ENCODE results near the gene PIP4K2B. TPM values are rescaled to one million over a fixed set of nuclear protein-coding genes. Genes with fewer than 3 reads are reported as not detected.

Gene PIP4K2B
- total RNA-seq, 1 experiment from 2014 or later: 42.3 TPM

- Histone ChIP-seq H3K27me3 (ENCODE audit: control insufficient read depth, insufficient read depth, low read length) (no peaks in the 10 kb centered on the region), H3K9me3 (ENCODE audit: control insufficient read depth, insufficient read depth, low read depth, low read length) (no peaks in the 10 kb centered on the region), H3K36me3 (ENCODE audit: control insufficient read depth, insufficient read depth, low read length) (peaks cover 1% of the 10 kb centered on the region), H3K27ac (ENCODE audit: low read length) (peak within 1 kb of the TSS; percentile 95), H3K4me1 (ENCODE audit: control insufficient read depth, insufficient read depth, low read length) (peaks cover 10% of the 10 kb centered on the region), H3K4me3 (ENCODE audit: low read depth in 2 of 2, low read length in 2 of 2) (peak within 1 kb of the TSS; percentile 66 to 94)
- TF ChIP-seq REST (IDR thresholded peaks at IDR 0.05; ENCODE audit: insufficient read depth in 1 of 2, low read depth in 2 of 2, low read length in 1 of 2): no peak
- 0 out of 2 replicates have a peak, but pooled peaks have one; percentile 30 for TF ChIP-seq TCF7L2 (IDR thresholded peaks at IDR 0.05; ENCODE audit: low read depth, low read length)
- peak; percentile 88 for TF ChIP-seq POLR2AphosphoS5 (IDR thresholded peaks at IDR 0.05; ENCODE audit: low read depth, low read length)
- TF ChIP-seq CTCF (IDR thresholded peaks at IDR 0.05): no peak
- peak; percentile 66; the same call in 1 of the 2 replicates for TF ChIP-seq SIN3A (IDR thresholded peaks at IDR 0.05; ENCODE audit: borderline replicate concordance, insufficient read depth, low read depth, low read length)
- peak; percentile 92 for ATAC-seq
- peak; percentile 84 for DNase-seq (ENCODE audit: low read depth, low spot score)
- in situ Hi-C loops (cut with HindIII; ENCODE audit: low pct_unique_long_range_greater_than_20kb, low sequenced_read_pairs) (no loop called here), intact Hi-C loops (cut with micrococcal nuclease; ENCODE audit: unreplicated experiment) (no loop called here)
- TSS peak; percentile 93 for BruUV-seq (replicated peaks)
- CTCF ChIA-PET: interaction anchor here (0.5 kb wide), 1 partner anchor 37 kb away, joined by 6 read pairs; no protein-coding TSS in a partner anchor
- POLR2A ChIA-PET: interaction anchor here (0.5 to 1.6 kb wide), 3 partner anchors 16 to 380 kb away, joined by 4 to 7 read pairs (median 5); a partner anchor contains a TSS
These were observed 25.8 kb upstream of the PIP4K2B start, which contains the start of gene CWC25 for GRCh38 chr17:38824899-38825761. TSS of gene CWC25 (minus strand) at chr17:38825321. CDS start at chr17:38825183, 138 bp downstream.

- BruUV-seq (replicated peaks): TSS peak; percentile 53
- no peaks in the 10 kb centered on the region for H3K4me1 ChIP-seq (ENCODE audit: control insufficient read depth, insufficient read depth, low read length)
- POLR2A ChIA-PET: no interaction called here
- H3K9me3 ChIP-seq (ENCODE audit: control insufficient read depth, insufficient read depth, low read depth, low read length): no peaks in the 10 kb centered on the region
- CTCF ChIA-PET: no interaction called here
- H3K4me3 ChIP-seq (ENCODE audit: low read depth in 2 of 2, low read length in 2 of 2): no peak overlapping the region
- no peak overlapping the region for H3K27ac ChIP-seq (ENCODE audit: low read length)
- in situ Hi-C loops (cut with HindIII; ENCODE audit: low pct_unique_long_range_greater_than_20kb, low sequenced_read_pairs) (no loop called here), intact Hi-C loops (cut with micrococcal nuclease; ENCODE audit: unreplicated experiment) (no loop called here)
- no peaks in the 10 kb centered on the region for H3K27me3 ChIP-seq (ENCODE audit: control insufficient read depth, insufficient read depth, low read length)
- DNase-seq (ENCODE audit: low read depth, low spot score) (no peak), ATAC-seq (peak; percentile 58; the same call in 1 of the 2 replicates)
- peaks cover 2% of the 10 kb centered on the region; the same call in 1 of the 2 replicates for H3K36me3 ChIP-seq (ENCODE audit: control insufficient read depth, insufficient read depth, low read length)
- TF ChIP-seq POLR2AphosphoS5 (IDR thresholded peaks at IDR 0.05; ENCODE audit: low read depth, low read length) (no peak), TCF7L2 (IDR thresholded peaks at IDR 0.05; ENCODE audit: low read depth, low read length) (no peak), CTCF (IDR thresholded peaks at IDR 0.05) (no peak), REST (IDR thresholded peaks at IDR 0.05; ENCODE audit: insufficient read depth in 1 of 2, low read depth in 2 of 2, low read length in 1 of 2) (no peak), SIN3A (IDR thresholded peaks at IDR 0.05; ENCODE audit: borderline replicate concordance, insufficient read depth, low read depth, low read length) (no peak)
These were observed 16.3 kb upstream of the PIP4K2B start for GRCh38 chr17:38815576-38816193.

Measured in Panc1 (cell line).